ENCODE results near the gene MAP2K4. TPM values are rescaled to one million over a fixed set of nuclear protein-coding genes. Genes with fewer than 3 reads are reported as not detected.
"Not testable (repeated sequence)": the region's sequence is repeated elsewhere in the genome, so short reads cannot be mapped to it uniquely, and the experiment has no call there.

MAP2K4 gene
- 15.2 TPM for polyA plus RNA-seq (2012; ENCODE audit: insufficient read depth, insufficient read length)

DNA sequence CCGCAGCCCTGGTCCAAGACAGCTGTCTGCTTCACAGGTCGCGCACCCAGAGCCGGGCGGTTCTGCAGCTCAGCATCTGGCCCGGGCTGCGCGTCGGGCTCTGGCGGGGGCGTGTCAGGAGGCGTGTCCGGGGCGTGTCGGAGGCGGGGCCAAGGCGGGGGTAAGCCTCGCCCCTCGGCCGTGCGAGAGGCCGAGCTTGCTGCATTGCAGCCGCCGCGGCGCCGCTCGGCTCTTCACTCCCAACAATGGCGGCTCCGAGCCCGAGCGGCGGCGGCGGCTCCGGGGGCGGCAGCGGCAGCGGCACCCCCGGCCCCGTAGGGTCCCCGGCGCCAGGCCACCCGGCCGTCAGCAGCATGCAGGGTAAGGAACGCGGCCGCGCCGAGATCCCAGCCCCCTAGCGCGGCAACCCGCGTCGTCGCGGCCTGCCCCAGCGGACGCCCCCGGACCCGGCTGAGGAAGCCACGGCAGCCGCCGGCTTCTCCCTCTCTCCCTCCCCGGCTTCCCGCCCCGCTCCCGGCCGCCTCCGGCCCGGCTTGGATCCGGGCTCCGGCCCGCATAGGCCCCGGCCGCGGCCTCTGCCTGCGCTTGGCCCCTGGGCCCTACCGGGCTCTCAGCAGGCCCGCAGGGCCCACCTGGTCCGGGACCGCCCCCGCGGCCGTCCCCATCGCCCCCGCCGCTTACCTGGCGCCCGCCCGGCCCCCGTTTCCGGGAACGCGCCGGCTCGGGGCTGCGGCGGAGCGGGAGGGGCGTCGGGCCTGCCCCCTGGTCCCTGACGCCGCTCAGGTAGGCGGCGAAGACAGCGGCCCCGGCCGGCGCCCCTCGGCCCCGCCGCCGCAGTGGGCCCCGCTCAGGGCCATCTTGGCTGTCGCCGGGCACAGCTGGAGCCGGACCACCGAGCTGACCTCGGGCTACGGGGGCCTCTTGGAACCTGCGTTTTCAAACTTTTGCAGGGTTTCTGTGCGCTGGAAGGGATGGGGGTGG is at the start of gene MAP2K4:
Gene MAP2K4 (plus strand): TSS at position 236 of the 981 bp plus-strand sequence. CDS start 10 bp downstream, at position 246.
- H3K4me3 ChIP-seq (ENCODE audit: low read length), result peak within 1 kb of the TSS; percentile 56
- peak; percentile 64 for DNase-seq (ENCODE audit: low read depth, low spot score)

DNA sequence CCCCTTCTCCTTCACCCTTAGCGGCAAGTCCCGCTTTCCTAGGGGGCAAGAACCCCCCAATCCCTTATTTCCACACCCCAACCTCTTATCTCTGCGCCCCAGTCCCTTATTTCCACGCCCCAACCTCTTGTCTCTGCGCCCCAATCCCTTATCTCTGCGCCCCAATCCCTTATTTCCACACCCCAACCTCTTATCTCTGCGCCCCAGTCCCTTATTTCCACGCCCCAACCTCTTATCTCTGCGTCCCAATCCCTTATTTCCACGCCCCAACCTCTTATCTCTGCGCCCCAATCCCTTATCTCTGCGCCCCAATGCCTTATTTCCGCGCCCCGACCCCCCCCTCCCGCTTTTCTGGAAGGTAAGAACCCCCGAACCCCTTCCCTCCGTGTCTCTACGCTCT is 47.9 kb upstream of the MAP2K4 start:
- DNase-seq (ENCODE audit: low read depth, low spot score); H3K4me3 ChIP-seq (ENCODE audit: low read length): not testable (repeated sequence)

DNA sequence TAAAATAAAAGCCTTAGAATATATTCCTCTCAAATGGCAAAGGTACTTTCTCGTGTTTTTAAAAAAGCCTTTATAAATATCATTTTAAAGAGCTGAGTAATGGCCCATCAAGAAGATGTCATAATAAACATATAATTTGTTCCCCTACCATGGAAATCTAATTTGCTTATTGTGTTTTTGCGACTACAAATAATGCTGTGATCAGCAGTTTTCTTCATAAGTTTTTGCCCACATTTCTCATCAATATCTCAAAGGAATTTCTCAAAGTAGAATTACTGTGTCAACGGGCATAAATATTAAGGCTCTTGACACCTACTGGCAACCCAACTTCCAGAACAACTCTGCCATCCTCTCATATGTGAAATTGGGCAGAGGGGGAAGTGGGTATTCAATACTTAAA is 40.9 kb upstream of the MAP2K4 start:
- DNase-seq (ENCODE audit: low read depth, low spot score), result no peak
- no peak overlapping the region for H3K4me3 ChIP-seq (ENCODE audit: low read length)

DNA sequence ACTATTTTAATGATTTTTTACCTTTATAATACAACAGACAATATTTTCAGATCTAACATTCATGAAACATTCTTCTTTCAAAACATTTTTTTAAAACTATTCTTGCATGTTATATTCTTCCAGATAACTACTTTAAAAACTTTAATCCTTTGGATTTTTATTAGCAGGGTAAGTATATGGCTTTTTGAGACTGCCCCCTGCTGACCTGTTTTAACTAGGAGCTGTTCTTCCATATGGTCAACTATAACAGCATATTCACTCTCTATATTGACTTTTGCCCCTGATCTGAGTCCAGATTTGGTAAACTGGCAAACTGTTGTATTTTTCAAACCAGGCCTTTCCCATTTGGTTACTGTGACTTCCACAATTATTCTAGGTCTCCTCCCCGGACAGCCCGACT is 39.9 kb upstream of the MAP2K4 start:
- DNase-seq (ENCODE audit: low read depth, low spot score), result no peak

DNA sequence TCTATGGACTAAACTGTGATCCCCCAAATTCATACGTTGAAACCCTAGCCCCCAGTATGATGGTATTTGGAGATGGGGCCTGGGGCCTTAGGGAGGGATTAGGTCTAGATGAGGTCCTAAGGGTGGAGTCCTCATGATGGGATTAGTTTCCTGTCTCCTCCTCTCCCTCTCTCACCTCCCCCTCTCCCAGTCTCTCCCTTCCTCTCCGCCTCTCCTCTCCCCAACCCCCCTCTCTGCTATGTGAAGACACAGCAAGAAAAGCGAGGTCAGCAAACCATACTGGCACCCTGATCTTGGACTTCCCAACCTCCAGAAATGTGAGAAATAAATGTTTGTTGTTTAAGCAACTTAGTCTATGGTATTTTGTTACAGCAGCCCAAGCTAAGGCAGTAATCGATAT is 38.8 kb upstream of the MAP2K4 start:
- no peak overlapping the region for H3K4me3 ChIP-seq (ENCODE audit: low read length)
- no peak for DNase-seq (ENCODE audit: low read depth, low spot score)

More for the DNA sequence above, 39.9 kb upstream of the MAP2K4 start:
- H3K4me3 ChIP-seq (ENCODE audit: low read length), result no peak overlapping the region

DNA sequence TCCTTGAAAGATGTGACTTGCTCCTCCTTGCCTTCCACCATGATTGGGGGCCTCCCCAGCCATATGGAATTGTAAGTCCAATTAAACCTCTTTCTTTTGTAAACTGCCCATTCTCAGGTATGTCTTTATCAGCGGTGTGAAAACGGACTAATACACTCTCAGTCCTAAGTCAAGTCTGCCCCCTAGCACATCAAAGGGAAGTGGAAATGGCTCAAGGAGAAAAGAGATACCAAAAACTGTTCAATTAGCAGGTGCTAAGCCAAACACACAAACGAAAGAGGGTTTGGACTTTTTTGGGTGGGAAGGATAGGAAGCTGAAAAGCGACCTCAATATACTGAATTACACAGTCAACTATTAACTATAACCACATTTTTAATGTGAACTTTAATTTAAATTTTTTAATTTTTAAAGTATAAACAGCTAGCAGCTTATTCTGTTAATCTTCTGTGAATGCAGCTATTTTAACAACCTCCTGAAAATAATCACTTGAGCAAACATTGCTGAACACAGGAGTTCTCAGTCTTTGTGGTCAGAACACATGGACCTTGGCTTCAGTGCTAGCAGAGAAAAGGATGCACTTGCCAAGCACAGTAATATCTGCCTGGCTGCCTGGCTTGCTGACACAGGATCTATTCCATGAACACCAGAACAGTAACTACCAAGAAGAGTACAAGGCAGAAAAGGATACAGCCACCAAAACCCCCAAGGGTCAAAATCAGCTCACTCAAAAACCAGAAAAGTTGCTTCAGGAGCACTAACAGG is 34.3 kb upstream of the MAP2K4 start:
- DNase-seq (ENCODE audit: low read depth, low spot score), result no peak
- H3K4me3 ChIP-seq (ENCODE audit: low read length), result no peak overlapping the region

DNA sequence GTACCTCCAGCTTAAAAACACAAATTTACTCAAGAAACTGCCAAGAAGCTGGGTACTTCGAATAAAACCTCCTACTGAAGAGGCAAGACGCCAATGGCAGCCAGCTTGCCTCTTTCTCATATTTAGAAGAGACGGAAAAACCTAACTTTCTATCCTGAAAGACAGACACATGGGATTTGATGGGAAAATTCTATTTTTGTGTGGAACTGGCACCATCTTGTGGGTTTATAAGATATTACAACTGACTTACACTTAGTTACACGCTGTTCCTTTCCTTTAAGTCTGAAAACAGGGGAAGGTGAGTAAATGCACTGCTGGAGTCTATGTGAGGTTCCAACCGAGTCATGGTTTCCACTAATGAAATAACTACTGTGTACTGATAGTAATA is 33.7 kb upstream of the MAP2K4 start:
- no peak overlapping the region for H3K4me3 ChIP-seq (ENCODE audit: low read length)
- no peak for DNase-seq (ENCODE audit: low read depth, low spot score)

DNA sequence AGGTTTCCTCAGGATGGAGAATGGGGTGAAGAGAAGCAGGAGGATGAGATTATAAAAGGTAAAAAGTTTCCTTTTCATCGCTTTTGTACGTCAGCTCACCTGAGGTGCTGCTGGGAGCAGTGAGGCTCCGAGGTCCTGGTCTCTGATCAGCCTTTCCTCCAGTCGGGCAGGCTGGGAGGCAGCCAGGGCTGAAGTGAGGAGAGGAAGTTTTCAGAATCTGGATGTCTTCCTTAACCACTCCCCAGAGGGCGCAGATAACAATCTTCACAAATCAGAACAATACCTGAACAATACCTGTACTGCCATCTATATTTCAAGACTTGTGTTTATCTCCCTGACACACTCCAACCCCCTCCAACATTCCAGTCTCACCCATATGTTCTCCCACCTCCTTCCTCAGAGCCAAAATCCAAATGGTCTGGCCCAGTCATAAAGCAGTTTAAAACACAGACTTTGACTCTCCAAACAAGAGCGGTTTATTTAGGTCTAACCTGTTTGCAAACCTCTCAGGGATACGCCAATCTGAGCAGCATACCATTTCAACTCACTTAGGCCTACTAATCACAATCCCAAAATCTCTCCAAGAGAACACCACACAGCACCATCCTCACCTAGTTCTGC is 30.2 kb upstream of the MAP2K4 start:
- no peak for DNase-seq (ENCODE audit: low read depth, low spot score)
- no peak overlapping the region for H3K4me3 ChIP-seq (ENCODE audit: low read length)

DNA sequence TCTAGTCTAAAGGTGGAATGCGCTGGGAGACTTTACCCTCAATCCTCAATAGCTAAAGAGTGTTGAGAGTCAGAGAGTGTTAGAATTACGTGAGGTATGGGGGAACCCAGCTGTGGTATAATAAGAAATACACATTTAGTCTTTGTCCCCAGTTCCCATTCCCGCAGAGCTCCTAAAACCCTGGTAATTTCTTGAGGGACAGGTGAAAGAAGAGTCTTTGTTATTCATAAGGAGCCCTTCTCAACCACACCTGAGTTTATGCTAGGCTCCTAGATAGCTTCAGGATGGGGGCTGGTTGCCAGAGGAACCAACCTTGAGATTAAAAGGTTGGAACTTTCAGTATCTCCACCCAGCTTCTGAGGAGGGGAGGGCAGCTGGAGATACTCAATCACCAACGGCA is 29.2 kb upstream of the MAP2K4 start:
- DNase-seq (ENCODE audit: low read depth, low spot score), result no peak
- H3K4me3 ChIP-seq (ENCODE audit: low read length), result no peak overlapping the region

DNA sequence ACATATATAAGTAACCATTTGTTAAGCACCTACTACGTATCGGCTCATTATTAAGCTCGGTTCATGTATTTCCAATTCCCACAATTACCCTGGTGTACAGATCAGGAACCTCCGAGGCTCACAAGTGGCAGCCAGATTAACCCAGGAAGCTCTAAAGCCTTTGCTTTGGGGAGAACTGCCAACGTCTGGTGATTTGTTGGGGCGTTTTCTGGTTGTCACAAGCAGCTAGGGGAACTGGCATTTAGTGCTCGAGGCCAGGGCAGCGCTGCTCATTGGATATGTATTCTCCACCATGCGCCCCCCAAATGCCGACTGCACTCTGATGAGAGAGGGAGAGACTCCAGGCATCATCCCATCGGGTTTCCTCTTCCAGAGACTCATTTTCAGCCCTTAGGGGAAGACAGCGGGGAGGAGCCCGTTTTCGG is 23.9 kb upstream of the MAP2K4 start:
- peak; percentile 44 for DNase-seq (ENCODE audit: low read depth, low spot score)
- peak overlapping the region; percentile 89 for H3K4me3 ChIP-seq (ENCODE audit: low read length)

DNA sequence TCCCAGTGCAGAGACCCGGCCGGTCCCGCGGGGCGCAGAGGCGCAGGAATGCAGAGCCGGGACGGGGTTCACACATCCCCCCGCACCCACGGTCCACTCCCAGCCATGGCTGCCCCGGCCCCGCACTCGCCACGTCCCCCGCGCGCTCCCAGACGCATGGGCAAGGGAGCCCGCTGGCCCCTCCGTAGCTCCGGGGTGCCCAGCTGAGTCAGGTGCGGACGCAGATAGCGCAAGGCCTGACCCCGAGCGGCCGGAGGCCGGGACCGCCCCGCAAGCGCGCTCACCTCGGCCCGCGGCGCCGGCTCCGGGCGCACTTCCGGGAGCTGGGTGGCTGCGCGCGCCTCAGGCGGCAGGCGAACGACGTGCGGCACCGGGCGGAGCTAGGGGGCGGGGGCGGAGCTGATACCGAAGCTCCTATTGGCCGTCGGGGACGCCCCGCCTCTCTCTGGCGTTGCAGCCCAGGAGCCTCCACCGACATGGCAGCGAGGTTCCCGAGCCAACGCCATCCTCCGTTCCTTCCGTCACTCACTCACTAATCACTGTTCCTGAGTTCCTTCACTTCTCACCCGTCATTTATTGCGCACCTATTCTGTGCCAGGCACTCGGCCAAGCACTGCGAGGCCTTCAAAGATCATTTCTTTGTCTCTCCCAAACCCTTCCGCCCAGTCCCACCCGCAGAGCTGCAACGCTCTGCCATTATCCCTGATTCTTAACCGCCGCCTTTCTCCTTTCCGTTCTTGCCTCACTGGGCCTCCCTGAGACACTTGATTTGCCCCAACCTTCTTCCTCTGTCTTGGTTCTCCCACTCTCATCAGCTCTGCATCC is 23.3 kb upstream of the MAP2K4 start, which contains the start of gene ZNF18:
Gene ZNF18 (minus strand): TSS at position 329 of the 825 bp plus-strand sequence. CDS start 4,646 bp downstream, outside the sequence.
- DNase-seq (ENCODE audit: low read depth, low spot score), result peak; percentile 83
- peak within 1 kb of the TSS; percentile 89 for H3K4me3 ChIP-seq (ENCODE audit: low read length)

DNA sequence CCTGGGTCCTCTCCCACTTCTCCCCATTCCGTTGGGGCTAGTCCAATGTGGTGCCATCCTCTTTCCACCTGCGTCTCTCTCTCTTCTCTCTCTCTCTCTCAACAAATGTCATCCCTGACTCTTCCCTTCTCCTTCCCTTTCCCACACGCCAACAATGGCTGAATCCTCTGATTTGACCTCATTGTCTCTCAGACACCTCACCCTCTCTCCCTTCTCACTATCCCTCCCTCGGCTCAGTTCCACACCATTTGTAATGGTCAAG is 22.8 kb upstream of the MAP2K4 start:
- DNase-seq (ENCODE audit: low read depth, low spot score), result no peak
- peak overlapping the region; percentile 89 for H3K4me3 ChIP-seq (ENCODE audit: low read length)

DNA sequence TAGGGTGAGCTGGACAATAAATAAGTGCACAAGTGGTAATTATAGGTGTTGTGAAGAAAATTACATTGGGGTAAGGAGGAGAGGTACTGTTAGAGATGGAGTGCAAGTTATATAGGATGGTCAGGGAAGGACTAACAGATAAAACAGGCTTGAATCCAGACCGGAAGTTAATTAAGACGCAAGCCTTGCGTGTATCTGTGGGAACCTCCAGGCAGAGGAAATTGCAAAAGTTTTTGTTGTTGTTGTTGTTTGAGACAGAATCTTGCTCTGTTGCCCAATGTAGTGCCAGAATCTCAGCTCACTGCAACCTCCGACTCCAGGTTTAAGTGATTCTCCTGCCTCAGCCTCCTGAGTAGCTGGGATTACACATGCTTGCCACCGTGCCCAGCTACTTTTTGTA is 21.0 kb upstream of the MAP2K4 start:
- no peak for DNase-seq (ENCODE audit: low read depth, low spot score)

DNA sequence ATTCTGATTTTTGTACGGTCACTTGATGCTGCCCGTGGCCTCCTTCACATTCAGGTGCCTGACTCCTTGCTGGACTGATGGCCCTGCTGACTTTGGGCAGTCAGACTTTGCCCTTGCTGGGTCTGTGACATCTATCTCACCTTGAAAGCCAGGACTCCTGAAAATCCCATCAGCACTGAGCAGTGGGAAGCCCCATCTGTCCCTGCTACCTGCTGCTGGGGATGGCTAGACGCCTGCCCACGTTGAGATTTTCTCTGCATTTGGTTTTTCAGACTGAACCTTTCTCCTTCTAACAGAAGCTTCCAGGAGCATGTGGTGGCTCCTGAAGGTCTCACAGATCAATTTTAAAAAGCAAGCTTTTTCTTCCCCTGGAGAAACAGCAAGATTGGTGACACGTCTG is 13.2 kb upstream of the MAP2K4 start:
- no peak for DNase-seq (ENCODE audit: low read depth, low spot score)

More for the DNA sequence above, 21.0 kb upstream of the MAP2K4 start:
- H3K4me3 ChIP-seq (ENCODE audit: low read length), result no peak overlapping the region

DNA sequence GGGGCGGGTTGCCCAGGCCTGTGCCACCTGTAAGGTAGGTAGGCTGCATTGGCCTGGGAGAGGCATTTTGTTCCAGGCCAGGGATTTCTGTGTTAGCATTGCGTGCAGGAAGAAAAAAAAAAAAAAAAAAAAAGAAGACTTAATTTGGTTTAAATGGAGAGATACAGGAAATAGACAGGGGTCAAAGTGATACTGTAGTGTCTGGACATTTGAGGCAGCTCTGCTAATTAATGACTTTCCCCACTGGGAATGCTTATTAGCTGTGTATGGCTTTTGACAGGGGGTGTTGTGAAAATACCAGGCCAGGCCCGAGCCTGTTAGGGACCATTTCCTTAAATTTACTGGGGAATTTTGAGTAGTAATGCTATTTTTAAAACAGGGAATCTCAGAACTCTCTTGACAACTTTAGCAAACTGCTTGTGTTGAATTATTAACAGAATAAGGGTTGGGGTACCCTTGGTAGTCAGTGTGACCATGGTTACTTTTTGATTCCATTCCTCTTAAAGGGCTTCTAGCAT is 1.0 kb downstream of the MAP2K4 start:
- no peak for DNase-seq (ENCODE audit: low read depth, low spot score)
- peak overlapping the region; percentile 56 for H3K4me3 ChIP-seq (ENCODE audit: low read length)

More for the DNA sequence above, 13.2 kb upstream of the MAP2K4 start:
- no peak overlapping the region for H3K4me3 ChIP-seq (ENCODE audit: low read length)

DNA sequence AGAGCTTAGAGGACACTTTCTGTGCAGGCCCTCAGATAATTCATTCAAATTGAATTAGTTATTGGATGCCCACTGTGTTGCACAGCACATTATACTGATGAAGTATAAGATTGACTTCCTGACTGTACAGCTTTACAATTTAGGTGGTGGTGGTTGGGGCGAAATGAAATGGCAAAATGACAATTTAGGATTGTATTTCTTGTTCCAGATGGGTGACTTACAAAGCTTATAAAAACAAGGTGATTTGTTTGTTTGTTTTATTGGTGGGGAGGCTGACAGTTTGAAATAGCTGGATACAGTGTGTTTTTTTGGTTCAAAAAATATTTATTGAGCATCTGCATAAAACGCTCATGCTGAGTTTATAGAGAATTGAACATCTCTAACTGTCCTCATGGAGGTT is 1.6 kb downstream of the MAP2K4 start:
- H3K4me3 ChIP-seq (ENCODE audit: low read length), result no peak overlapping the region
- DNase-seq (ENCODE audit: low read depth, low spot score), result no peak

DNA sequence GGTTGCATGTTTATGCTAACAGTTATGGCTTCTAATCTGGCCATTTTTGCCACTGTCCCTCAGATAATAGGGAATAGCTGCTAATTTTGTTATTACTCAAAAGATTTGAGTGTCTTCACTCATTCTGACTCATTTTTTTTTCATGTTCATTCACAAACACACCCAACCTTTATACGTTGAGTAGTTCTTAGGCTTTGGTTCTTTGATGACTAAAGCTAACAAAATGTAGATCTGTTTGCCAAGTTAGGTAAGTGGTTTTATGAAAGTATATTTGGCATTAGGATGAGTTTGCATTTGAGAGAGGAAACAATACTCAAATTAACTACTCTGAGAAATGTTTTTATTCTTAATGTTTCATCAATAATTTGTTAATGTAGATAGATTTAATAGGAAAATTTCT is 3.6 kb downstream of the MAP2K4 start:
- DNase-seq (ENCODE audit: low read depth, low spot score), result no peak
- no peak overlapping the region for H3K4me3 ChIP-seq (ENCODE audit: low read length)

DNA sequence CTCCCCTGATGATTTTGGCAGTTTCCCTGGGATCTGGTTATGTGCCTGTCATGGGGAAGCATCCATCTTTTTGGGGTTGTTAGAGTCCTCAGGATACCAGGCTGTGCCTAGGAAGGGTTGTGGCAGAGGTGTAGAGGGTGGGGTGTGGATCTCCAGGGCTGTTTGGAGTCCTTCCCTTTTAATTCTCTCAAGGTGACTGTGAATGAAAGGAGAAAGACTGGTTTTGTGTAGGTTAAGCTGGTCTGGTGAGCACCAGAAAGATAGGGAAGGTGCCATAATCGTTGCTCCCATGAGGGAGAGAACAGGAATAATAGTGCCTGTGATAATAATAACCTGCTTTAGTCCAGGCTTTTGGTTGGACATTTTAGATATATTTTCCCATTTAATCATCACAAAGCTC is 7.0 kb downstream of the MAP2K4 start:
- H3K4me3 ChIP-seq (ENCODE audit: low read length), result no peak overlapping the region
- DNase-seq (ENCODE audit: low read depth, low spot score), result no peak

DNA sequence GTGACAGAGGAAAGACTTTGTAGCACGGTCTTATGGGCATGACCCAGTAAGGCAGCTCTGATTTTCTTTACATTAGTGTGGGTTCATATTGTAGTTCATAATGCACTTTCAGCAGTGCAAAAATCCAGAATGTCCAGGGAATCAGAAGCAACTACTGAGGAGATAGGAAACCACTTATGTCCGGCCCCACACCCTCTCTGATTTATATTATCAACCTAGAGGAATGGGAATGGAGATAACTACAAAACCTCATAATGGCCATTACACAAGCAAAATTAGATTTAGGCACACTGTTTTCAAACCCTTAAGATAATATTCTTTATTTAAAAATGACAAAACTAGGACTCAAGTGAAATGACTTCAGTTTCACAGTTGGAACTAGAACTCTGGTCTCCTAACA is 7.9 kb downstream of the MAP2K4 start:
- H3K4me3 ChIP-seq (ENCODE audit: low read length), result no peak overlapping the region
- DNase-seq (ENCODE audit: low read depth, low spot score), result no peak

All from Jurkat, Clone E6-1 (cell line).